Measurements from ENCODE around the gene NAA35.

DNA sequence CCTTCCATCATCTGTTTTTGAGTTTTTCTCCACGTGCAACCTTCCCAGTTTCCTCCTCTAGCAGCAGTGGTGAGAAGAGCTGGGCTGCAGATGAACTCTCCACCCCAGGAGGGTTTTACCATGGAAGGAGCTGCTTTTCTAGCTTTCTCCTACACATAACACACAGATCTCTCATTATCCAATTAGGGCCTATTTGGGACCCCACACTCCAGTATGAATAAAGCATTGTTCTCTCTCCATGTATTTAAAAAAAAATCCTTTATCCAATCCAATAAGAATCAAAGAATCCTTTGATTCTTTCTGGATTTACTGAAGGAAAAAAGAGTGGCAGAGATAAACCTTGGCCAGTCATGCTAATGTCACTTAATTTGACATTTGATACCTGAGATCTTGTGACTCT is 31.6 kb upstream of the NAA35 start:
- no peak for TF ChIP-seq POLR2A (IDR thresholded peaks at IDR 0.05)
- TF ChIP-seq, protein P1, sequence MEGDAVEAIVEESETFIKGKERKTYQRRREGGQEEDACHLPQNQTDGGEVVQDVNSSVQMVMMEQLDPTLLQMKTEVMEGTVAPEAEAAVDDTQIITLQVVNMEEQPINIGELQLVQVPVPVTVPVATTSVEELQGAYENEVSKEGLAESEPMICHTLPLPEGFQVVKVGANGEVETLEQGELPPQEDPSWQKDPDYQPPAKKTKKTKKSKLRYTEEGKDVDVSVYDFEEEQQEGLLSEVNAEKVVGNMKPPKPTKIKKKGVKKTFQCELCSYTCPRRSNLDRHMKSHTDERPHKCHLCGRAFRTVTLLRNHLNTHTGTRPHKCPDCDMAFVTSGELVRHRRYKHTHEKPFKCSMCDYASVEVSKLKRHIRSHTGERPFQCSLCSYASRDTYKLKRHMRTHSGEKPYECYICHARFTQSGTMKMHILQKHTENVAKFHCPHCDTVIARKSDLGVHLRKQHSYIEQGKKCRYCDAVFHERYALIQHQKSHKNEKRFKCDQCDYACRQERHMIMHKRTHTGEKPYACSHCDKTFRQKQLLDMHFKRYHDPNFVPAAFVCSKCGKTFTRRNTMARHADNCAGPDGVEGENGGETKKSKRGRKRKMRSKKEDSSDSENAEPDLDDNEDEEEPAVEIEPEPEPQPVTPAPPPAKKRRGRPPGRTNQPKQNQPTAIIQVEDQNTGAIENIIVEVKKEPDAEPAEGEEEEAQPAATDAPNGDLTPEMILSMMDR (IDR thresholded peaks at IDR 0.05) = no peak

All from tibial nerve (tissue), 3 donors.